Measurements from ENCODE around the gene OR2F2.

Gene OR2F2

DNA sequence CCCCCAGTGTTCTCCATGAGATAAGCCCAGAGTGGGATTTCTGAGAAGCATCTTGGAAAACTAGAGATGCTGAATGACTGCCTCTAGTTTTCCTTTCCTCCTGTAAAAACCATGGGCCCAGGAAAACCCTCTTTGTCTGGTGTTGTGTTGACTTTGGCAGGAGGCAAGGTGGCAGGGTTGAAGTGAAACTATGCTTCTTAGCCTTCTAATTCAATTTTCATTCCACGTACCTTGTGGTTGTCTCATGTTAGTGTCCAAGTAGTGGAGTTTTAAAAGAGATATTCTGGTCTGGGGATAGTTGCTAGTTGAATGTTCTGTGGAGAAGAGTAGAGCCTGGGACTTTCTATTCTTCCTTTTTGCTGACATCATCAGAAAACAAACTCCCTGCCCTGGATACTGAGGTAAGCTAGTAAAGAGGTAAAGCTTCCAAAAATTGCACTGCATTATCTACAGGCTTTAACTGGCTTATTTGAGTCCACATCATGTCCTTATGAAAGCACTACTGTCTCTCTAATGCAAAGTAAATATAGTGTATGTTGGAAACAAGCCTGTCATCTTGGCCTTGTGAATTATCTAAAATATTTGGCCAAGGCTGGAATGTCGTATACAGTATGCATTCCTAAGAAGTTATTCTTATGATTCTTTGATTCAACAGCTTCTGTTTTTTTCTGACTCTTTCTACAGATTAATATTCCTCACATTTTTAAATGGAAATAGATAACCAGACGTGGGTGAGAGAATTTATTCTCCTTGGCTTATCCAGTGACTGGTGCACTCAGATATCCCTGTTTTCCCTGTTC is at the start of gene OR2F2:
OR2F2 (plus strand) TSS at position 708 of the 800 bp plus-strand sequence; CDS start at position 708, 0 bp downstream.
- Mint-ChIP-seq H3K9me3 (peaks cover 6% of the 10 kb centered on the region), H3K27ac (no peak within 1 kb of the TSS), H3K36me3 (ENCODE audit: low read depth) (peaks cover 2% of the 10 kb centered on the region), H3K27me3 (ENCODE audit: low read depth) (no peaks in the 10 kb centered on the region), H3K4me3 (no peak within 1 kb of the TSS), H3K4me1 (ENCODE audit: low read depth) (peaks cover 10% of the 10 kb centered on the region)

DNA sequence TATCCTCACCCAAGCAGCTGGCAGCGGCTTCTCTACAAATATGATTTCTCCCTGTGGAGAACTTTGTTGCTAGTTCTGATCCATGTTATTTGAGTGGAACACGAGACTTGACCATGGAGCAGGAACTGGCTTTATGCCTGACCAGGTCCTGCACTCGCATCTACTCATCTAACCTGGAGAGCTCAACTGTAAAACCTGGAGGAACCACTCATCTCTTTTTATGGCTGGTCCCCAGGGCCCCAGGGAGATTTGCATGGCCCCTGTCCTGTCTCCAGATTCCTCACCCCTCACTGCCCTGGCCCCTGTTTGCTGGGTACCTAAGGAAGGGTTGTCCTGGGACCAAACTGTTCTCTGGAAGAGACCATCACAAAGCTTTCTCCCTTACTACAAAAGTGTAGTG is 49.1 kb upstream of the OR2F2 start:
- Mint-ChIP-seq H3K36me3 (ENCODE audit: low read depth) (peaks cover 10% of the 10 kb centered on the region), H3K9me3 (no peaks in the 10 kb centered on the region), H3K27ac (no peak overlapping the region), H3K4me1 (ENCODE audit: low read depth) (peaks cover 5% of the 10 kb centered on the region), H3K4me3 (no peak overlapping the region), H3K27me3 (ENCODE audit: low read depth) (peaks cover 34% of the 10 kb centered on the region)

- Mint-ChIP-seq H3K4me1 (ENCODE audit: low read depth) (peaks cover 5% of the 10 kb centered on the region), H3K36me3 (ENCODE audit: low read depth) (peaks cover 10% of the 10 kb centered on the region), H3K27me3 (ENCODE audit: low read depth) (peaks cover 26% of the 10 kb centered on the region)
These were observed 48.1 kb upstream of the OR2F2 start for GRCh38 chr7:143886826-143887477.

DNA sequence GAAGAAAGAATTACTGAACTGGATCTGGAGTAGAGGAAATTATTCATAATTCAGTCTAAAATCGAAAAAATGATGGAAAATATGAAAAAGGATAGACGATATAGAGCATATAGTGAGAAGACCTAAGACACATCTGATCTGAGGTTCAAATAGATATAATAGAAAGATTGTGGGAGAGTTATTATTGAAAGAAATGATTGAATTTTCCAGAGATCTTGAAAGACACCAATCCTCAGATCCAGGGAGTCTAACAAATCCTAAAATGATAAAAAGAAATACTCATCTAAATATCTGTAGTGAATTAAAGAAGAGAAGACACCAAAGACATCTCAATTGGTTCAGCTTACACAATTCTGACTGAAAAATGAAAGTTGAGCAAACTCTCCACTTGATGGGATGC is 46.0 kb upstream of the OR2F2 start:
- Mint-ChIP-seq H3K4me1 (ENCODE audit: low read depth) (peaks cover 3% of the 10 kb centered on the region), H3K27ac (no peak overlapping the region), H3K4me3 (no peak overlapping the region), H3K27me3 (ENCODE audit: low read depth) (peaks cover 9% of the 10 kb centered on the region), H3K36me3 (ENCODE audit: low read depth) (peaks cover 5% of the 10 kb centered on the region), H3K9me3 (no peaks in the 10 kb centered on the region)

More at GRCh38 chr7:143886826-143887477, 48.1 kb upstream of the OR2F2 start:
- Mint-ChIP-seq H3K27ac (no peak overlapping the region), H3K4me3 (no peak overlapping the region), H3K9me3 (no peaks in the 10 kb centered on the region)

GRCh38 chr7:143890558-143890957 is 44.5 kb upstream of the OR2F2 start:
- peaks cover 3% of the 10 kb centered on the region for H3K4me1 Mint-ChIP-seq (ENCODE audit: low read depth)
- H3K27ac Mint-ChIP-seq, result no peak overlapping the region
- H3K9me3 Mint-ChIP-seq, result no peaks in the 10 kb centered on the region
- peaks cover 5% of the 10 kb centered on the region for H3K27me3 Mint-ChIP-seq (ENCODE audit: low read depth)
- peaks cover 2% of the 10 kb centered on the region for H3K36me3 Mint-ChIP-seq (ENCODE audit: low read depth)
- H3K4me3 Mint-ChIP-seq, result no peak overlapping the region

DNA sequence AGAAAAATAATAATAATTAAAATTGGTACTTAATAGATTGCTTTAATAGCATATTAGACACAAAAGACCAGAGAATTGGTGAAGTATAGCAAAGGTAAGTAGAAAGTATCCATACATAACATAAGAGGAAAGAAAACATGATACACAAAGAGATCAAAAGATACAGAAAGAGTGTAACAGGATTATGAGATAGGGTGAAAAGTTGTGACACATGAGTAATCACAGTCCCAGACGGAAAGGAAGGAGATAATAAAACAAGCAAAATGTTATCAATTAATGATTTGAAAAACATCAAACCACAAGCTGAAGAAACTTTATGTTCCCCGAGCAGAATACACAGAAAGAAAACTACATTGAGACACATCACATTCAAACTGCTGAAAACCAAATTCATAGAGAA is 43.6 kb upstream of the OR2F2 start:
- H3K4me1 Mint-ChIP-seq (ENCODE audit: low read depth), result peaks cover 3% of the 10 kb centered on the region
- H3K27ac Mint-ChIP-seq, result no peak overlapping the region
- no peaks in the 10 kb centered on the region for H3K9me3 Mint-ChIP-seq
- no peaks in the 10 kb centered on the region for H3K27me3 Mint-ChIP-seq (ENCODE audit: low read depth)
- H3K4me3 Mint-ChIP-seq, result no peak overlapping the region
- peaks cover 2% of the 10 kb centered on the region for H3K36me3 Mint-ChIP-seq (ENCODE audit: low read depth)

- no peaks in the 10 kb centered on the region for H3K27me3 Mint-ChIP-seq (ENCODE audit: low read depth)
- peaks cover 3% of the 10 kb centered on the region for H3K4me1 Mint-ChIP-seq (ENCODE audit: low read depth)
- no peak overlapping the region for H3K4me3 Mint-ChIP-seq
These were observed 42.3 kb upstream of the OR2F2 start for GRCh38 chr7:143892527-143893300.

GRCh38 chr7:143896667-143897066 is 38.4 kb upstream of the OR2F2 start:
- no peaks in the 10 kb centered on the region for H3K36me3 Mint-ChIP-seq (ENCODE audit: low read depth)
- peaks cover 22% of the 10 kb centered on the region for H3K4me1 Mint-ChIP-seq (ENCODE audit: low read depth)
- no peak overlapping the region for H3K4me3 Mint-ChIP-seq
- H3K27me3 Mint-ChIP-seq (ENCODE audit: low read depth), result no peaks in the 10 kb centered on the region
- H3K27ac Mint-ChIP-seq, result no peak overlapping the region
- H3K9me3 Mint-ChIP-seq, result no peaks in the 10 kb centered on the region

More at GRCh38 chr7:143892527-143893300, 42.3 kb upstream of the OR2F2 start:
- H3K36me3 Mint-ChIP-seq (ENCODE audit: low read depth), result peaks cover 2% of the 10 kb centered on the region
- H3K27ac Mint-ChIP-seq, result no peak overlapping the region
- H3K9me3 Mint-ChIP-seq, result no peaks in the 10 kb centered on the region

- Mint-ChIP-seq H3K36me3 (ENCODE audit: low read depth) (no peaks in the 10 kb centered on the region), H3K4me1 (ENCODE audit: low read depth) (peaks cover 21% of the 10 kb centered on the region), H3K27me3 (ENCODE audit: low read depth) (no peaks in the 10 kb centered on the region), H3K9me3 (no peaks in the 10 kb centered on the region), H3K4me3 (no peak overlapping the region), H3K27ac (no peak overlapping the region)
These were observed 36.2 kb upstream of the OR2F2 start for GRCh38 chr7:143898810-143899209.

GRCh38 chr7:143900230-143900766 is 34.7 kb upstream of the OR2F2 start:
- H3K27ac Mint-ChIP-seq, result no peak overlapping the region
- no peaks in the 10 kb centered on the region for H3K9me3 Mint-ChIP-seq
- no peaks in the 10 kb centered on the region for H3K36me3 Mint-ChIP-seq (ENCODE audit: low read depth)
- H3K27me3 Mint-ChIP-seq (ENCODE audit: low read depth), result no peaks in the 10 kb centered on the region
- H3K4me1 Mint-ChIP-seq (ENCODE audit: low read depth), result peaks cover 21% of the 10 kb centered on the region
- peak overlapping the region; percentile 96 for H3K4me3 Mint-ChIP-seq

- Mint-ChIP-seq H3K4me3 (peak overlapping the region; percentile 96), H3K27me3 (ENCODE audit: low read depth) (no peaks in the 10 kb centered on the region), H3K9me3 (no peaks in the 10 kb centered on the region), H3K4me1 (ENCODE audit: low read depth) (peaks cover 21% of the 10 kb centered on the region), H3K27ac (peak overlapping the region; percentile 89), H3K36me3 (ENCODE audit: low read depth) (no peaks in the 10 kb centered on the region)
These were observed 33.7 kb upstream of the OR2F2 start for GRCh38 chr7:143901332-143901667.

GRCh38 chr7:143901668-143902331 is 33.2 kb upstream of the OR2F2 start, which contains the start of gene TCAF1:
Gene TCAF1 (minus strand): TSS chr7:143902176. CDS start chr7:143876608, 25,568 bp downstream.
- peaks cover 21% of the 10 kb centered on the region for H3K4me1 Mint-ChIP-seq (ENCODE audit: low read depth)
- peak within 1 kb of the TSS; percentile 96 for H3K4me3 Mint-ChIP-seq
- H3K27me3 Mint-ChIP-seq (ENCODE audit: low read depth), result no peaks in the 10 kb centered on the region
- H3K9me3 Mint-ChIP-seq, result no peaks in the 10 kb centered on the region
- no peaks in the 10 kb centered on the region for H3K36me3 Mint-ChIP-seq (ENCODE audit: low read depth)
- H3K27ac Mint-ChIP-seq, result peak within 1 kb of the TSS; percentile 89

DNA sequence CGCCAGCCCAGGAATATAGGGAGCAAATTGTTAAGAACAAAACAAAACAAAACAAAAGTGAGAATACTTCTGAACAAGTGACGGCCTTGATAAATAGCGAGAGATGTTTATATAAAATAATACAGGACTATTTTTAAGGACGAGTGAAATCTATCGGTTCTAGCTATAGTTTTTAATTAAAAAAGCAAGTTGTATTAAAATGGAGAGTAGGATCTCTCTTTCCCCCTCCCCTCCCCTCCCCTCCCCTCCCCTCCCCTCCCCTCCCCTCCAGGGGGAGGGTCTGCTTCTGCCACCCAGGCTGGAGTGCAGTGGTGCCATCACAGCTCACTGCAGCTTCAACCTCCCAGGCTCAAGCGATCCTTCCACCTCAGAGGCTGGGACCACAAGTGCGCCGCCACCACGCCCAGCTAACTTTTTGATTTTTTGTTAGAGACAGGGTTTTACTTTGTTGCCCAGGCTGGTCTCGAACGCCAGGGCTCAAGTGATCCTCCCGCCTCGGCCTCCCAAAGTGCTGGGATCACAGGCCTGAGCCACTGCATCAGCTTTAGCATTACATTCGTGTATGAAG is 32.6 kb upstream of the OR2F2 start:
- Mint-ChIP-seq H3K9me3 (no peaks in the 10 kb centered on the region), H3K27me3 (ENCODE audit: low read depth) (no peaks in the 10 kb centered on the region), H3K4me1 (ENCODE audit: low read depth) (peaks cover 21% of the 10 kb centered on the region), H3K27ac (peak overlapping the region; percentile 89), H3K36me3 (ENCODE audit: low read depth) (no peaks in the 10 kb centered on the region), H3K4me3 (peak overlapping the region; percentile 96)

GRCh38 chr7:143905509-143905908 is 29.5 kb upstream of the OR2F2 start:
- Mint-ChIP-seq H3K36me3 (ENCODE audit: low read depth) (no peaks in the 10 kb centered on the region), H3K27ac (no peak overlapping the region)

More at GRCh38 chr7:143905509-143905908, 29.5 kb upstream of the OR2F2 start:
- Mint-ChIP-seq H3K4me3 (no peak overlapping the region), H3K9me3 (no peaks in the 10 kb centered on the region), H3K27me3 (ENCODE audit: low read depth) (peaks cover 8% of the 10 kb centered on the region), H3K4me1 (ENCODE audit: low read depth) (peaks cover 11% of the 10 kb centered on the region)
